ENCODE data around the gene CYB5B.

The CYB5B gene

GRCh38 chr16:69424053-69424934, at the start of gene CYB5B:
CYB5B (plus strand) TSS chr16:69424619; CDS start chr16:69424684, 65 bp downstream.
- DNase-seq (ENCODE audit: low spot score), result peak; percentile 98

- DNase-seq (ENCODE audit: low spot score), result no peak
These were observed 47.9 kb upstream of the CYB5B start for GRCh38 chr16:69376393-69377059.

GRCh38 chr16:69378036-69378435, 46.4 kb upstream of the CYB5B start:
- DNase-seq (ENCODE audit: low spot score), result no peak

GRCh38 chr16:69378760-69379159, 45.7 kb upstream of the CYB5B start:
- DNase-seq (ENCODE audit: low spot score), result no peak

GRCh38 chr16:69381231-69381630, 43.2 kb upstream of the CYB5B start:
- DNase-seq (ENCODE audit: low spot score), result no peak

- DNase-seq (ENCODE audit: low spot score), result no peak
These were observed 42.0 kb upstream of the CYB5B start for GRCh38 chr16:69382421-69382820.

GRCh38 chr16:69384974-69385373, 39.4 kb upstream of the CYB5B start:
- no peak for DNase-seq (ENCODE audit: low spot score)

GRCh38 chr16:69386596-69386995, 37.8 kb upstream of the CYB5B start:
- peak; percentile 5 for DNase-seq (ENCODE audit: low spot score)

GRCh38 chr16:69393898-69394849, 30.2 kb upstream of the CYB5B start:
- DNase-seq (ENCODE audit: low spot score), result no peak

GRCh38 chr16:69395859-69396186, 28.6 kb upstream of the CYB5B start:
- no peak for DNase-seq (ENCODE audit: low spot score)

- peak; percentile 81 for DNase-seq (ENCODE audit: low spot score)
These were observed 28.0 kb upstream of the CYB5B start for GRCh38 chr16:69396187-69397061.

GRCh38 chr16:69397821-69398521, 26.4 kb upstream of the CYB5B start:
- DNase-seq (ENCODE audit: low spot score), result peak; percentile 70

- DNase-seq (ENCODE audit: low spot score), result no peak
These were observed 25.1 kb upstream of the CYB5B start for GRCh38 chr16:69399361-69399760.

GRCh38 chr16:69402439-69402838, 22.0 kb upstream of the CYB5B start:
- DNase-seq (ENCODE audit: low spot score), result no peak

GRCh38 chr16:69404275-69404805, 20.1 kb upstream of the CYB5B start:
- peak; percentile 68 for DNase-seq (ENCODE audit: low spot score)

- DNase-seq (ENCODE audit: low spot score), result no peak
These were observed 19.1 kb upstream of the CYB5B start for GRCh38 chr16:69405326-69405725.

- no peak for DNase-seq (ENCODE audit: low spot score)
These were observed 18.7 kb upstream of the CYB5B start for GRCh38 chr16:69405757-69406156.

GRCh38 chr16:69406780-69407331, 17.6 kb upstream of the CYB5B start:
- no peak for DNase-seq (ENCODE audit: low spot score)

GRCh38 chr16:69407702-69408323, 16.6 kb upstream of the CYB5B start:
- no peak for DNase-seq (ENCODE audit: low spot score)

- no peak for DNase-seq (ENCODE audit: low spot score)
These were observed 15.9 kb upstream of the CYB5B start for GRCh38 chr16:69408475-69408874.
